Measurements from ENCODE around the gene BMPR1B.
"Not testable (repeated sequence)": the region's sequence is repeated elsewhere in the genome, so short reads cannot be mapped to it uniquely, and the experiment has no call there.

The BMPR1B gene

DNA sequence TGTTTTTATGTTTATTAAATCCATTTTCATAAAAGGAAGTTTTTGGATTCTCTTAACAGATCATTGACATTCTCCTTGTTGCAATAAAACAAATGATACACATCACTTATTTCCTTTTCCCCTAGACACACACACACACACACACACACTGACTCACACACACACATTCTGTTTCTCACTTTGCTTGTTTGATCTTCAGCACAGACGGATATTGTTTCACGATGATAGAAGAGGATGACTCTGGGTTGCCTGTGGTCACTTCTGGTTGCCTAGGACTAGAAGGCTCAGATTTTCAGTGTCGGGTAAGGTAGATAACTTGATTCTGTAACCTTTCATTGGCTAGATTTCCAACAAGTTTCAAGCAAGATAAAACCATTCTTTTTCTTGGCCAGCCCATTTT is 356.8 kb downstream of the BMPR1B start:
- no peak for FAIRE-seq
- DNase-seq (ENCODE audit: insufficient read length, low spot score) = no peak

DNA sequence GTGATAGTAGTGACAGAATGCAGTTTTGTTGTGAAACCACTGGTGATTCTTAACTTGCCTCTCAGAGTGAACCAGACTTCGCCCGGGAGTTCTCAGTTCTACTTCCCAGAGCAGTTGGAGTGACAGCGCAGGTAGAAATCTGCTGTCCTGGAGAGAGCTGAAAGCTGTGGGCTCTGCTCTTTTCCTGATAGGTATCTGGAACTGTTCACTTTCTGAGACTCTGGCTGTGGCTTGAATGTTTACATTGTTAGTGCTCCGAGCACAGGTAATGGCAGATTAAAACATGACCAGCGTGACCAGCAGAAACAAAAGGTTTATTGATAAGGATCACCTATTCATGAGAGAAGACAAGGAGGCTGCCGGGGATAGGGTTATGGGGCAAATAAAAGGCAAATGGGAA is 360.7 kb downstream of the BMPR1B start:
- no peak for FAIRE-seq
- no peak for DNase-seq (ENCODE audit: insufficient read length, low spot score)

DNA sequence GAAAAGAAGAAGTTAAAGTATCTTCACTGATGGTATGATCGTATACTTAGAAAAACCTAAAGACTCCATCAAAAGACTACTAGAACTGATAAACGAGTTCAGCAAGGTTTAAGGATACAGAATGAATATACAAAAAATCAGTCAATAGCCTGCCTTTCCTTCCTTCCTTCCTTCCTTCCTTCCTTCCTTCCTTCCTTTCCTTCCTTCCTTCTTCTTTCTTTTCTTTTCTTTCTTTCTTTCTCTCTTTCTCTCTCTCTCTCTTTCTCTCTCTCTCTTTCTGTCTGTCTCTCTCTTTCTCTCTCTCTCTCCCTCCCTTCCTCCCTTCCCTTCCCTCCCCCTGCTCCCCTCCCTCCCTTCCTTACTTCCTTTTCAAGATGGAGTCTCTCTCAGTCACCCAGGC is 362.7 kb downstream of the BMPR1B start:
- DNase-seq (ENCODE audit: insufficient read length, low spot score) = no peak
- FAIRE-seq = no peak

DNA sequence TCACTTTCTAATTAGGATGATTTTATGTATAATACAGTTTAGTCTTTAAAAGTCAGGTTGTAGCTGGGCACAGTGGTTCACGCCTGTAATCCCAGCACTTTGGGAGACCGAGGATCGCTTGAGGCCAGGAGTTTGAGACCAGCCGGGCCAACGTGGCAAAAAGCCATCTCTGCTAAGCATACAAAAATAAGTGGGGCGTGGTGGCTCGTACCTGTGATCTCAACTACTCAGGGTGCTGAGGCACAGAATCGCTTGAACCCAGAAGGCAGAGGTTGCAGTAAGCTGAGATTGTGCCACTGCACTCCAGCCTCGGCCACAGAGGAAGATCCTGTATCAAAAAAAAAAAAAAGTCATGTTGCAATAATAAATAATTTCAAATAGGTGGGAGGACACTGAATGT is 364.2 kb downstream of the BMPR1B start:
- FAIRE-seq = no peak
- no peak for DNase-seq (ENCODE audit: insufficient read length, low spot score)

DNA sequence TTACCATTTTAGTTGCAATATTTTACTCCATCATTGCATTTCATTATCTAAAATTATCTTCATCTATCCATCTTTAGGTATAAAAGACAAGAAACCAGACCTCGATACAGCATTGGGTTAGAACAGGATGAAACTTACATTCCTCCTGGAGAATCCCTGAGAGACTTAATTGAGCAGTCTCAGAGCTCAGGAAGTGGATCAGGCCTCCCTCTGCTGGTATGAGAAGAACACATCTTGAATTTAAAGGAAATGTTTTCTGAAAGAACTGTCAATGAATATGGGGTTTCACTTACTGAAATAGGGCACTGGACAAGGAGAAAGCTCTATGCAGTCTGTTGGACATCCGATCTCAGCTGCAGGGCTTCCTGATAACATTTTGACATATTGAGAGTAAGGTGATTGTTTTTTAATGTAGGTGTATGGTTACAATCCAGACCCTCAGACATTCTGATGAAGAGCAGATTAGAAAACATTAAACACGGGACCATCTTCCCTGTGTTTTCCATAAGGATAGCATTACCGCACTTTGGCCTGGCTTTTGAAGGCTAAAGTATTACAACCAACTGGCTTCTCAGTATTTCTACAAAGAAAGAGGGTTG is 367.2 kb downstream of the BMPR1B start:
- FAIRE-seq = peak; percentile 26
- DNase-seq (ENCODE audit: insufficient read length, low spot score) = no peak

DNA sequence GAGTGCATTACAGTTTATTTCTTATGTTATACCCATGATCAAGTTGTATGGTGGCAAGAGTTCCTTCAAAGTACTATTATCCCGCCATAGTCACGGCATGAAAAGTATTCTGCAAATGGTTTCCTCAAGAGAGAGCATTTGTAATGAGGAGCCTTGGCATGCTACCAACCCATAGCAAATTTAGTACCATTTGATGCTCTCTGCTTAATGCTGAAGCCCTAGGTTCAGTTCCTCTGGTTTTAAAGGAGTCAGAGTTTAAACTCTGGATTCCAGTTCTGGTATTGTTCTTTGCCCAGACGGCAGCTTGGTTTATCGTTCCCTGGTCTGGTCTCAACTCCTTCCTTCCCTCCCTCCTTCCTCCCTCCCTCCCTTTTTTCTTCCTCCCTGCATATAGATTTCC is 371.3 kb downstream of the BMPR1B start:
- no peak for FAIRE-seq
- DNase-seq (ENCODE audit: insufficient read length, low spot score) = no peak

DNA sequence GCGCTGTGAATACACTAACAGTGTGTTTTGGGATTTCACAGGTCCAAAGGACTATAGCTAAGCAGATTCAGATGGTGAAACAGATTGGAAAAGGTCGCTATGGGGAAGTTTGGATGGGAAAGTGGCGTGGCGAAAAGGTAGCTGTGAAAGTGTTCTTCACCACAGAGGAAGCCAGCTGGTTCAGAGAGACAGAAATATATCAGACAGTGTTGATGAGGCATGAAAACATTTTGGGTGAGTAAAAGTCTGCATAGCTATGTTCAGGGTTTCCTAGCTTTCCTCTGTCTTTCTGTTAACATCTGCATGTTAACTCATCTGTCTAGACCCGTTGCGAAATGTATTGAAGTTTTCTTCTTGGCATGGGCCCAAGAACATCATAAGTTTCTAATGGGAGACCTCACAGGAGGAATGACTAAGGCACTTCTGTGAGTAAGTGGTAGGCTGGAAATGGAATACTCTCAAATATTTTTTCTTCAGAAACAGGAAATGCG is 372.1 kb downstream of the BMPR1B start:
- DNase-seq (ENCODE audit: insufficient read length, low spot score) (no peak), FAIRE-seq (no peak)

DNA sequence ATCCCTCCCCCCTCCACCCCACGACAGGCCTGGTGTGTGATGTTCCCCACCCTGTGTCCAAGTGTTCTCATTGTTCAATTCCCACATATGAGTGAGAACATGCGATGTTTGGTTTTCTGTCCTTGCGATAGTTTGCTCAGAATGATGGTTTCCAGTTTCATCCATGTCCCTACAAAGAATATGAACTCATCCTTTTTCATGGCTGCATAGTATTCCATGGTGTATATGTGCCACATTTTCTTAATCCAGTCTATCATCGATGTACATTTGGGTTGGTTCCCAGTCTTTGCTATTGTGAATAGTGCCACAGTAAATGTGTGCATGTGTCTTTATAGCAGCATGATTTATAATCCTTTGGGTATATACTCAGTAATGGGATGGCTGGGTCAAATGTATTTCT is 376.3 kb downstream of the BMPR1B start:
- FAIRE-seq; DNase-seq (ENCODE audit: insufficient read length, low spot score): not testable (repeated sequence)

DNA sequence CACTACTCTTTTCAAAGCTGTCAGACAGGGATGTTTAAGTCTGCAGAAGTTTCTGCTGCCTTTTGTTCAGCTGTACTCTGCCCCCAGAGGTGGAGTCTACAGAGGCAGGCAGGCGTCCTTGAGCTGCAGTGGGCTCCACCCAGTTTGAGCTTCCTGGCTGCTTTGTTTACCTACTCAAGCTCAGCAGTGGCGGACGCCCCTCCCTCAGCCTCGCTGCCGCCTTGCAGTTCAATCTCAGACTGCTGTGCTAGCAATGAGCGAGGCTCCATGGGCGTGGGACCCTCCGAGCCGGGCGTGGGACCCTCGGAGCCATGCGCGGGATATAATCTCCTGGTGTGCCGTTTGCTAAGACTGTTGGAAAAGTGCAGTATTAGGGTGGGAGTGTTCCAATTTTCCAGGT is 381.7 kb downstream of the BMPR1B start:
- FAIRE-seq; DNase-seq (ENCODE audit: insufficient read length, low spot score): not testable (repeated sequence)

DNA sequence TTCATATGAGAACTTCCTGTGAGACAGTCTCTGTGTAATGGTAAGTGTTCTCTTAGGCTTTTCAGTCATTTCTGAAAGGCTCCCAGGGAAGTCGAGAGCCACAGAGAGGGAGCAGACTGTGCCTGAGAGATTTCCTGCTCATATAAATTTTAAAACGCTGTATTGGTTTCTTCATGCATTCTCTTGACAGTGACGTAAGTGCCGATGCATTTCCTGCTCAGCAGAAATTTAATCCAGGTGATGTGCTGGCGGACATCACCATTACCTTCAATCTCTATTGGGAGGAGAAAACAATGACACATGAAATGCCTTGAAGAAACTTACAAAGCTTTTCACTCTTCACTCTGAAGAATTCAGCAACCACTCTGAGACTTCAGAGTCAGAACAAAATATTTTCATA is 383.6 kb downstream of the BMPR1B start:
- no peak for DNase-seq (ENCODE audit: insufficient read length, low spot score)
- no peak for FAIRE-seq

DNA sequence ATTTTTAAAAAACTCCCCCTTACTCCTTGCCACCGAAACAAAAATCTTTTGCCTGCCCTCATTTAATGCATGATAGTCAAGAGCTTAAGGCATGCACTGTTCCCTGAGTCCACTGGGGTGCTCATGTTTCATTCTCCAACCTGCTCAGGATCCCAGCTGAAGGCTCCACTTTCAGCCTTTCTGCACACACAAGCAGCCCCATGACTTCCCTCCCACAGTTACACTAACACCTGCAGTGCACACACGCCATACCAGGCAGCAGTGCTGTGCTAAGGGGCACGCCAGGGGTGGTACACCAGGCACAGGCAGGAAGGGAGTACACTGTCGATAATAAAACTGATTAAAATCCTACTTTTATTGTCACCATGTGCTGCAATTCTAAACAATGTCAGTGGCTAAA is 385.2 kb downstream of the BMPR1B start:
- no peak for DNase-seq (ENCODE audit: insufficient read length, low spot score)
- FAIRE-seq = no peak

DNA sequence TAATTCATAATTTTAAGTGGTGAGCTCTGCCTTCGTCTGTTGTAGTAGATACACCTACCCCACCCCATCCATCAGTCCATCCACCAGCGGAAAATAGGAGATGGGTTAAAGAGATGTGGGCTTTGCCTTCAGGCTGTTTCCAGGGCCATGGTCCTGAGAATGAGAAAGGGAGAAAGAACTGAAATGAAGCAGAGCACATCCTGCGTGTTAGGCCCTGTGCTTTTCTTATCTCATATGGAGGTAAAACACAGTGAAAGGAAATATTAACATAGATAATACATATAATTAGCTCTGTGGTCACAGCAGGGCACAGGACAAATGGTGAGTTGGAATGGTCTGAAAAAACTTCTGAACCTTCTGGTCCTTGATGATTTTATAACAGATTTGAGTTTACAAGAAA is 393.5 kb downstream of the BMPR1B start:
- FAIRE-seq (no peak), DNase-seq (ENCODE audit: insufficient read length, low spot score) (no peak)

DNA sequence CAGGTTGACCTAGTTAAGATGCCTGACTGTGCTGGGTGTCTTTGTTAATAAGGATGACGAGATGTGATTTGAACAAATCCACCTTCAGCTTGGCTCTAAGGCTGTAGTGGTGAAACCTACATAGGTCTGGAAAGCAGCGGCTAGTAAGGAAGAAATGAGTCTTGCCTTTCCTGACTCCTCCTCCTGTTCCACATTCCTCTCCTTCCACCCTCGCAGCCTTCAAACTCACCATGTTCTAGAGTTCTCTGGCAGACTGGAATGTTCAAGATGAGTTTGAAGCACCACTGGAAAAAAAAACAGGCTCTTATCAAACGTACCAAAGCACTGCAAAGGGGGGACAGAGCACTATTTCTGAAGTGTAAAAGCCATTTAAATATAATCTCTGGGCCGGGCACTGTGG is 395.4 kb downstream of the BMPR1B start:
- no peak for DNase-seq (ENCODE audit: insufficient read length, low spot score)
- FAIRE-seq = no peak

DNA sequence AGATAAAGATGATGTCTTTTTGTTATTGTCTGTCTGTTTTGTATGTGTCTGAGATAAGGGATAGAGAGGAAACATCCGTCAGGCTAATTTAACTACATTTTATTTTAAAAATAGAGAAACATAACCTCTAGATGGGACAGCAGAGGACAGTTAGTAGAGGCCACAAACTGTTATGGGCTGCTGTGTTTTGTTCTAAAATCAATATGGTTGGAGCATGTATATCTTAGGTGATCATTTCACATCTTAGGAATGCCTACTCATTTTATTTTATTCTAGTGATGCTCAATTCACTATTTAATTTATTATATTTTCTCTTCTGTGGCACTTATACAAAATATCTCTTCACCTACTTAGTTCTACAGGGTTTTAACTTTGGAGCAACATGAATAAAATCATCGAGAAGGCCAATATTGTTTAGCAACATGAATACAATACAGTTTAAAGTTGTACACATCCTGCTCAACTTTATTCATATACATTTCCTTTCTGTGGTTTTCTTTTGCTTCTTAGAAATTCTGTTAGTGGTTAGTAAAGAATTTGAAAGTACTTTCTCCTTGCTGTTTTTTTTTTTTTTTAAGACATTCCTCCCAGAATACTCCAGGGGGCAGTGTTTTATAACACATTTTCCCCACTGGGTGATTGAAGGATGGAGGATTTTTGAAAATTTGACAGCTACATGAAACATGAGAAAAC is 398.1 kb downstream of the BMPR1B start:
- DNase-seq (ENCODE audit: insufficient read length, low spot score) (peak; percentile 16), FAIRE-seq (peak; percentile 53)

DNA sequence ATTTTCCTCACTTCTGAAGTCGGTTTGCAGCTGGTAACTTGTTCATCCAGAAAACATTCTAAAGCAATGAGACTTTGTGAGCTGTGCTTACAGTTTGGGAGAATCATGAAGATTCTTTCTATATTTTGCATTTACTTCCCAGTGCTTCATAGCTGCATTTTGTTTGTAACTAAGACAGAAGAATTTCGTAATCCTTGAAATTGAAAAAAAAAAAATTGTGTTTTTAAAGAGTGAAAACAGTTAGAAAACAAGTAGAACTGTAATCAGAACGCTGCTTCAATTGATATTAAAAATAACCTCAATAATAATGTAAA is 398.7 kb downstream of the BMPR1B start:
- no peak for FAIRE-seq
- no peak for DNase-seq (ENCODE audit: insufficient read length, low spot score)

DNA sequence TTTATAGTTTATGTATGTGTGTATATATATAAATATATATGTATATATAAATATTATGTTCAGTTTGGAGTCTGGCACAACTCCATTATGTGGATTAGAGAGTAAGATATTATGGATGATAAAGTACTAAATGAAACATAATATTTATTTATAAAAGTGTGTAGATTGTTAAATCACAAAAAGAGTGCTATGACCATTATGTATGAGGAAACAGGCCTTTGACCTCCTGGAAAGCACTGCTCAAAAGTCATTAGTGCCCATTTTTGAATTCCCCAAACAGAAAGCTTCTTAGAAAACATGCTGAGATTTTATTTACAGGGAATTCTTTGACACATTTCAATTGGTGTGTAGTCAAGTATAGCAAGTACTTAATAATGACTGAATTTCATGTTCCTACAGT is 399.8 kb downstream of the BMPR1B start:
- no peak for DNase-seq (ENCODE audit: insufficient read length, low spot score)

DNA sequence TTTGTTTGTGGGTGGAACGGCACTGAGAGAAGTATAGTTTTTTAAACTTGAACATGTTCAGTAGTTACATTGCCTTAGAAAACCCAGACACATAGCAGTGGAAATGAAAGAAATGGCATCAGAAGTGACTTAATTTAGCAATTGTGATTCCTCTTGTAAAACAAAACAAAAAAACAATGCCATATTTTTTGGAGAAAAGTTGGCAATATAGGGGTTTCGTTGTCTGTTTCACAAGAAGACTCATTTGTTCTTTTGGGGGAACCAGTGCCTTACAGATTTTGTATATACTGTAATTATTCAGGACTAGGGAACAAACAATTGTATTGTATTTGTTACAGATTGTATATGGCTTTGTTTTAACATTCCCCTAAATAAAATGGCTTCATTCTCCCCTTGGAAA is 400.3 kb downstream of the BMPR1B start:
- FAIRE-seq (no peak), DNase-seq (ENCODE audit: insufficient read length, low spot score) (no peak)

More for the DNA sequence above, 399.8 kb downstream of the BMPR1B start:
- FAIRE-seq = no peak

DNA sequence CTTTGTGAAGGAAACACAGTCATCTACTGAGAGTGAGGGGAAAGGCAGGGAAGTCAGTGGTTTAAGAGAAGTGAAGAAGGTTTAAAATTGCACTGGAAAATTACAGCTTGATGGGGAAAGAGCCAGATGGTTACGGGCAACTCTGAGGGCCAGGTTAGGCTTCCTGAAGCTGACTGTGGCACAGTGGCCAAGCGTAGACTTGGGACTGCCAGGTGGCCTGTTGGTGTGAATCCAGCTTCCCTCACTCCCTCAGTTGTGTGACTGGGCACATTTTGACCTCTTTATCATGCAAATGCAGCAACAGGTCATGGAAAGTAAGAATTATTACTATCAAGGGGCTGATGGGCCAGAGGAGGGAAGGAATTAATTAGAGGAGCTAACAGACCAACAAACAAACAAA is 400.9 kb downstream of the BMPR1B start:
- DNase-seq (ENCODE audit: insufficient read length, low spot score) (no peak), FAIRE-seq (no peak)

DNA sequence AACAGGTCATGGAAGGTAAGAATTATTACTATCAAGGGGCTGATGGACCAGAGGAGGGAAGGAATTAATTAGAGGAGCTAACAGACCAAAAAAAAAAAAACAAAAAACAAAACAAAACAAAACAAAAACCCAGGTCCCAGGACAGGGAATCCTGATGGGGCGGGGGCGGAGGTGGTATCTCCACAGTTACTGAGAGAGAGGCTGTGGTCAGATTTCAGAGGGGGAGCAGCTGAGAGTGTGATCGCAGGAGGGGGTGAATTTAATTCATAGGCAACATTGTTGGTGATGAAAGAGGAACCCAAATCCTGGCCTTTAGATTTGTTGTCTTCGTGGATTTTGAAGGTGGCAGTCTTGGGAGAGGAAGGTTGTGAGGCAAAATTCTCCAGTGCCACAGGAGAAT is 401.6 kb downstream of the BMPR1B start:
- no peak for FAIRE-seq
- no peak for DNase-seq (ENCODE audit: insufficient read length, low spot score)

DNA sequence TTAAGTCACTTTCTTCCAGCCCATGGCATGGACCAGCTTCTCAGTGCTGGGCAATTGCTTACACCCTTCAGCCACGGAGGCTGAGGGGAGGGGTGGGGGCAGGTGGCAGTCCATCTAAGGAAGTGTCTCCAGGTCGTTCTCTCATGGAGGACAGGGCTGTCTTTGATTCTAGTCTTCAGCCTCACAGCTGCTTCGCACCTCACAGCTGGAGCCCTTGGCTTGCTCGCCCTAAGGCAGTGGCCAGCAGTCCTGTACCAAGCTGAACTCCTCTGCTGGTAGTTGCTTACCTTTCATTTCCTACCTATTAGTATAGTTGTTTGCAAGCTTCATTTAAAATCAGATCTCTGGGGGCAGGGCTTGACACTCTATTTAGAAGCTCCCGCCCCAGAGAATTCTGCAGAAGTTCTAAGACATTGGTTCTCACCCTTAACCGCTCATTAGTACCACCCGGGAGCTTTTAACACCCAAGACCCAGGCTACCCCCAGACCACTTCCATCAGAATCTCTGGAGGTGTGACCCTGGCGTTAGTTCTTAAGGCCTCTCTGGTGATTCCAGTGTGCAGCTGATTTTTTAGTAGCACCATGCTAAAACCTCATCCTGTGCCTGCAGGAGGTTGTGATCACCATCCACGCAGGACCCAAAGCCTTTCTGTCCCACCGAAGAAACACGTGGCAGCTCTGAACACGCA is 404.2 kb downstream of the BMPR1B start:
- FAIRE-seq = no peak
- no peak for DNase-seq (ENCODE audit: insufficient read length, low spot score)

DNA sequence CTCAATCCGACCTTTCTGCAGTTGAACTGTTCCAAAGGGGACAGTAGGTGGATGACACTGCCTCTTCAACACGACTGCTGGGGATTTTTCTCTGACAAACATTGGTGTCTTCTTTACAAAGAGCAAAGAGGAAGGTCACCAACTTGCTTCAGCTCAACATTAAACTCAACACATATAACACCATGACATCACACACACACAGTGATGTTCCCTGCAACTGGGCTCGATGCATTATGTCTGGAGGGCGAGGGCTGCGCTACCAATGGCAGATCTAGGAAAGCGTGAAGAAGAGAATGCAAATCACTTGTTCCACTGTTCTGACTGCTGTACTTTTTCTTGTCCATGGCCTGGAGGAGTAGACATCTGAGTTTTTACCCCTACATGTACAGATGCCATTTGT is 405.1 kb downstream of the BMPR1B start:
- no peak for FAIRE-seq
- no peak for DNase-seq (ENCODE audit: insufficient read length, low spot score)

DNA sequence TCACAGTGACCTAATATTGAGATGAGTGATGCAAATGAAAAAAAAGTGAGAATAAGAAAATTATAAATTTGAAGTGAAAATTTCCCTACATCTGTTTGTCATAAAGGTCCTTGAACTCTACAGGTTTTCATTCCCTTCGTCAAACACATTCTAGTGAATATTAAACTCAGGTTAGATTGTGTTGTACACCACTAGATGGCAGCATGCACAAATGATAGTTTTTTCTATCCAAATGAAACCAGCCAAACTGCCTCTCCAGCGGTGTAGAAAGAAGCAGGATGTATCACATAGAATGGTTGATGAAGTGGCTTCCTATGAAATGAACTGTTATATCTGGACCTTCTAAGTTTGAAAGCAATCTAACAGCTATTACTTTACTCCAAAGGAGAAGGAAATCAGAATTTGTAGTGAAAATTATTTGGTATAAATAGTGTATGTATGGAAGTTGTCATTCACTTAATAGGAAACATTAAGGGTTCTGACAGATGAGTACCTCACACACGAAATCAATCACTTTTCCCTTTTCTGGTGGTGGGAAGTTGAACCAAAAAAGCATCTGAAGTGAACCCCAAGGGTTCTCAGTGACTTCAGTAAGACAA is 408.3 kb downstream of the BMPR1B start:
- FAIRE-seq (peak; percentile 66), DNase-seq (ENCODE audit: insufficient read length, low spot score) (peak; percentile 22)
